Endothelial cell of umbilical vein (primary cell): ENCODE measurements around the gene SAPCD2. TPM values are rescaled to one million over a fixed set of nuclear protein-coding genes. Genes with fewer than 3 reads are reported as not detected.

ENCODE experiments used
- BruUV-seq: library from RNA; stranded (reverse); fragments of 400-500 nt; replicated peaks from 2 replicates; lab custom pipeline; 2021; lab: Mats Ljungman, UMichigan
- CTCF ChIA-PET: fragments of 300-600, 350-600 bp; sonication (Branson Sonifier 250); formaldehyde crosslinking; loops from one replicate; lab custom pipeline; 2021; ENCODE audit warnings: antibody characterized with exemption, inconsistent platforms; lab: Charles Lee
- POLR2A ChIA-PET: fragments of 300-600, 350-600 bp; sonication (Branson Sonifier 250); formaldehyde crosslinking; loops from one replicate; lab custom pipeline; 2021; ENCODE audit warnings: antibody characterized with exemption, inconsistent platforms; lab: Charles Lee
- DNase-seq: peaks from one replicate; pipeline ENCODE4 v3.0.0-alpha.2; 2011; ENCODE audit warnings: low read depth, low spot score
- FAIRE-seq: peaks from 2 replicates; lab custom pipeline; 2011; peaks lifted over from hg19 to GRCh38; lab: Jason Lieb, UNC
- H2AFZ ChIP-seq: 2 replicates; pipeline ENCODE4 v1.6.0; 2012; ENCODE audit warnings: low read depth, low read length, control low read depth, inconsistent platforms
- H3K27ac ChIP-seq: 2 replicates; pipeline ENCODE4 v1.5.1; 2011; ENCODE audit warnings: low read depth, mild to moderate bottlenecking, control low read depth, low read length, moderate library complexity; ENCODE audit not compliant: insufficient read depth
- H3K27me3 ChIP-seq, 2 experiments: 2 replicates each; pipeline versions ENCODE4 v1.6.0 to v1.6.1; 2011; ENCODE audit warnings: low read length in 2 of 2, mixed read lengths in 1 of 2; ENCODE audit not compliant: control insufficient read depth in 2 of 2, insufficient read depth in 2 of 2
- H3K36me3 ChIP-seq, 2 experiments: 2 replicates in 1 of 2; 3 replicates in 1 of 2; pipeline ENCODE4 v1.5.1; 2011; ENCODE audit warnings: low read length in 2 of 2, mild to moderate bottlenecking in 1 of 2, moderate library complexity in 1 of 2; ENCODE audit not compliant: control insufficient read depth in 2 of 2, insufficient read depth in 2 of 2; ENCODE audit errors: extremely low read depth in 1 of 2
- H3K4me1 ChIP-seq: 3 replicates; pipeline ENCODE4 v1.5.1; 2011; ENCODE audit warnings: mild to moderate bottlenecking, low read length; ENCODE audit not compliant: control insufficient read depth, insufficient read depth; ENCODE audit errors: extremely low read depth
- H3K4me2 ChIP-seq: 2 replicates; pipeline ENCODE4 v1.6.1; 2011; ENCODE audit warnings: low read length, control low read depth, mixed read lengths; ENCODE audit not compliant: insufficient read depth
- H3K4me3 ChIP-seq, 3 experiments: fragments of 200-600 bp in 1 of 3; sonication (generic), shearing (Covaris generic) in 1 of 3; replicated peaks in 1 of 3; 2 replicates each; pipeline ENCODE4 v1.5.1; 2011 to 2016; ENCODE audit warnings: control low read depth in 3 of 3, low read length in 3 of 3, mild to moderate bottlenecking in 2 of 3, inconsistent platforms in 1 of 3, low read depth in 1 of 3, moderate library complexity in 1 of 3; ENCODE audit not compliant: insufficient read depth in 1 of 3
- H3K79me2 ChIP-seq: 2 replicates; pipeline ENCODE4 v1.6.0; 2012; ENCODE audit warnings: low read length, inconsistent platforms; ENCODE audit not compliant: control insufficient read depth, insufficient read depth
- H3K9ac ChIP-seq: replicated peaks from 2 replicates; pipeline ENCODE3; 2011; ENCODE audit warnings: low read length, control low read depth; ENCODE audit not compliant: insufficient read depth; ENCODE audit errors: extremely low read depth
- H3K9me1 ChIP-seq: replicated peaks from 3 replicates; pipeline ENCODE4 v1.6.0; 2011; ENCODE audit warnings: mild to moderate bottlenecking, low read length; ENCODE audit not compliant: control insufficient read depth, insufficient read depth; ENCODE audit errors: extremely low read depth
- H3K9me3 ChIP-seq: replicated peaks from 2 replicates; pipeline ENCODE4 v1.5.1; 2012; ENCODE audit warnings: low read length, inconsistent platforms; ENCODE audit not compliant: control insufficient read depth, insufficient read depth
- H4K20me1 ChIP-seq: replicated peaks from 2 replicates; pipeline ENCODE3; 2011; ENCODE audit warnings: mild to moderate bottlenecking, low read length; ENCODE audit not compliant: control insufficient read depth, insufficient read depth; ENCODE audit errors: extremely low read depth
- CTCF ChIP-seq, 2 donors: IDR thresholded peaks; 1 replicate in 1 of 2; 2 replicates in 1 of 2; pipeline ENCODE4 v1.5.1; 2011; ENCODE audit warnings: low read length in 2 of 2, mild to moderate bottlenecking in 2 of 2, moderate library complexity in 2 of 2, control low read depth in 1 of 2, inconsistent platforms in 1 of 2, low read depth in 1 of 2; ENCODE audit not compliant: insufficient read depth in 1 of 2; ENCODE audit errors: extremely low read depth in 1 of 2
- EZH2 ChIP-seq: IDR thresholded peaks from 2 replicates; pipeline ENCODE4 v1.6.1; 2012; ENCODE audit warnings: borderline replicate concordance, low read depth, mild to moderate bottlenecking, moderate library complexity, low read length, inconsistent platforms; ENCODE audit not compliant: severe bottlenecking
- FOS ChIP-seq: IDR thresholded peaks from 2 replicates; pipeline ENCODE4 v1.6.1; 2011; ENCODE audit warnings: mild to moderate bottlenecking, low read length, moderate library complexity, borderline replicate concordance; ENCODE audit not compliant: insufficient read depth
- GATA2 ChIP-seq: IDR thresholded peaks from 2 replicates; pipeline ENCODE4 v1.7.0; 2011; ENCODE audit warnings: low read depth, mild to moderate bottlenecking, moderate library complexity, mixed read lengths, low read length; ENCODE audit not compliant: insufficient read length, insufficient read depth
- JUN ChIP-seq: IDR thresholded peaks from 2 replicates; pipeline ENCODE4 v1.6.1; 2011; ENCODE audit warnings: borderline replicate concordance, low read depth; ENCODE audit not compliant: insufficient read length, insufficient read depth
- MAX ChIP-seq: IDR thresholded peaks from 2 replicates; pipeline ENCODE4 v1.6.1; 2011; ENCODE audit not compliant: insufficient read depth, insufficient read length
- MYC ChIP-seq: IDR thresholded peaks from one replicate; pipeline ENCODE4 v1.6.1; 2011; ENCODE audit warnings: mild to moderate bottlenecking, low read depth, low read length
- POLR2A ChIP-seq: IDR thresholded peaks from 2 replicates; pipeline ENCODE4 v1.6.1; 2012; ENCODE audit warnings: low read depth, mild to moderate bottlenecking, control low read depth, low read length
- POLR2AphosphoS5 ChIP-seq: IDR thresholded peaks from 2 replicates; pipeline ENCODE4 v1.6.1; 2012; ENCODE audit warnings: low read depth, mild to moderate bottlenecking, control low read depth, low read length, moderate library complexity; ENCODE audit not compliant: insufficient read depth
- dilution Hi-C: fragments of 300-500 bp; cut with MboI; formaldehyde crosslinking; loops from one replicate; pipeline ENCODE4 v1.15.0; 2019; ENCODE audit warnings: low sequenced_read_pairs; ENCODE audit not compliant: extremely low pct_ligation_motif_present
- intact Hi-C: fragments of 100-400 bp; cut with micrococcal nuclease; formaldehyde crosslinking; loops from one replicate; pipeline ENCODE4 v1.10.0; 2022
- polyA plus RNA-seq, 4 experiments: library from polyadenylated mRNA; depleted of rRNA in 3 of 4; stranded (reverse) in 3 of 4; unstranded in 1 of 4; fragments of >200 nt; gene quantifications; 2 replicates each; pipeline versions ENCODE4 v1.2.1 to v1.2.3, GENCODE V29; 2011 to 2012; ENCODE audit warnings: missing spikeins in 1 of 4
- total RNA-seq: library from RNA; stranded (reverse); gene quantifications from 2 replicates; pipeline ENCODE4 v1.2.3, GENCODE V29; 2021

The SAPCD2 gene
- total and polyA plus RNA-seq, 2 donors (not counting 3 experiments of a cell fraction or from before 2014, with no cell fraction given), result 11.5 to 27.8 TPM

GRCh38 chr9:137040568-137040967 lies 29.8 kb downstream of the SAPCD2 start:
- H3K4me3 ChIP-seq, result no peak overlapping the region
- DNase-seq, result no peak
- H2AFZ ChIP-seq, result no peak overlapping the region
- dilution Hi-C loops (no loop called here), intact Hi-C loops (no loop called here)
- H3K27me3 ChIP-seq, result no peaks in the 10 kb centered on the region
- H3K9ac ChIP-seq, result no peak overlapping the region
- no TSS peak for BruUV-seq
- no peak for TF ChIP-seq MAX
- no peak for TF ChIP-seq POLR2A
- no peak for TF ChIP-seq EZH2
- TF ChIP-seq MYC, result no peak
- no peak for TF ChIP-seq FOS
- no peak for TF ChIP-seq GATA2
- TF ChIP-seq CTCF (IDR thresholded peaks at IDR 0.05; ENCODE audit: extremely low read depth in 1 of 2, insufficient read depth in 1 of 2, low read depth in 1 of 2, low read length in 2 of 2), result no peak
- no peak for TF ChIP-seq JUN
- TF ChIP-seq POLR2AphosphoS5, result no peak
- POLR2A ChIA-PET, result no interaction called here
- CTCF ChIA-PET, result interaction anchor here (5.2 kb wide), 1 partner anchor 11 kb away, joined by 27 read pairs; no protein-coding TSS in a partner anchor
- H4K20me1 ChIP-seq, result no peaks in the 10 kb centered on the region
- H3K4me1 ChIP-seq, result peaks cover 36% of the 10 kb centered on the region
- no peak overlapping the region for H3K4me2 ChIP-seq
- H3K9me1 ChIP-seq, result no peaks in the 10 kb centered on the region
- H3K79me2 ChIP-seq, result peaks cover 31% of the 10 kb centered on the region
- H3K9me3 ChIP-seq, result no peaks in the 10 kb centered on the region
- H3K36me3 ChIP-seq, result peaks cover 0 to 17% of the 10 kb centered on the region in 2 experiments
- no peak for FAIRE-seq
- no peak overlapping the region for H3K27ac ChIP-seq
